SIG-M5 treated with dmso at 0.1 percent for 504 hours (cell line): ENCODE measurements around the gene CD58.

Experiments
- DNase-seq: peaks from one replicate; lab custom pipeline; 2025; ENCODE audit not compliant: unreplicated experiment; lab: John Stamatoyannopoulos, UW

The CD58 gene

GRCh38 chr1:116514708-116515525, 55.9 kb downstream of the CD58 start:
- DNase-seq: peak; percentile 97

- DNase-seq: no peak
These were observed 56.9 kb downstream of the CD58 start for GRCh38 chr1:116513956-116514355.

- no peak for DNase-seq
These were observed 59.3 kb downstream of the CD58 start for GRCh38 chr1:116511459-116512019.

DNA sequence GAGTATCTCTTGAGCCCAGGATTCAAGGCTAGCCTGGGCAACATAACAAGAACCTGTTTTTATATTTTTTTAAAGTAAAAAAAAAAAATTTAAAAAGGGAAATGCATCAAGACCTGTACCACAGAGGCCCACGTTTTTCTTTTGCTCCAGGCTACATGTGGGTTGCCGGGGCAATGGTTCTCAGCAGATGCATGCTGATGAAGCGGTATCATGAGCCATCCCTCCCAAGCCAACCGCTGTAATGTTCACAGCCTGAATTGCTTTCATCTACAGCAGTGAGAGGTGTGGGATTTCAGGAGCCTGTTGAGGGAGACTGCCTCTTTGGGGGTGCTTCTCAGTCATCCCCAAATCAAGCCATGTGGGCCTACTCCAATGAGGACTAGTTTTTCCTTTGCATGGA, 60.5 kb downstream of the CD58 start:
- DNase-seq: no peak

GRCh38 chr1:116508984-116509980, 61.5 kb downstream of the CD58 start:
- peak; percentile 90 for DNase-seq

- no peak for DNase-seq
These were observed 62.5 kb downstream of the CD58 start for GRCh38 chr1:116508085-116508983.

DNA sequence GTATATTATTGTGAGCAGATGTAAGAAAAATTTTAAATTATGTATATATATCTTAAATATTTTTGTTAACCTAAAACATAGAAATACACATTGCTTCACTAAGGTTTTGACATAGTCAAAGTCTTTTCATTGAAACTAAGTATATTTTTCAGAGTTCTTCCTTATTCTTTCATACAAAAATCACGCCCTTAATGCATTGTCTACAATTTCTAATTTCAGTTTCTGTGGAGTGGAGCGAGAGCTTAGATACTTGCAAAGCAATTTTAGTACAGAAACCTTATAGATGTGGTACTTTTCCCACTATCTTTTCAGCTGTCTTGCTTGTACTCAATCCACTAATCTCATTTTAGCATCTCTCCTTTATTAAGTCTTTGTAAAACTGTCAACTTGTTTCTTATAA, 63.2 kb downstream of the CD58 start:
- DNase-seq: no peak

GRCh38 chr1:116506132-116507004, 64.5 kb downstream of the CD58 start:
- no peak for DNase-seq

DNA sequence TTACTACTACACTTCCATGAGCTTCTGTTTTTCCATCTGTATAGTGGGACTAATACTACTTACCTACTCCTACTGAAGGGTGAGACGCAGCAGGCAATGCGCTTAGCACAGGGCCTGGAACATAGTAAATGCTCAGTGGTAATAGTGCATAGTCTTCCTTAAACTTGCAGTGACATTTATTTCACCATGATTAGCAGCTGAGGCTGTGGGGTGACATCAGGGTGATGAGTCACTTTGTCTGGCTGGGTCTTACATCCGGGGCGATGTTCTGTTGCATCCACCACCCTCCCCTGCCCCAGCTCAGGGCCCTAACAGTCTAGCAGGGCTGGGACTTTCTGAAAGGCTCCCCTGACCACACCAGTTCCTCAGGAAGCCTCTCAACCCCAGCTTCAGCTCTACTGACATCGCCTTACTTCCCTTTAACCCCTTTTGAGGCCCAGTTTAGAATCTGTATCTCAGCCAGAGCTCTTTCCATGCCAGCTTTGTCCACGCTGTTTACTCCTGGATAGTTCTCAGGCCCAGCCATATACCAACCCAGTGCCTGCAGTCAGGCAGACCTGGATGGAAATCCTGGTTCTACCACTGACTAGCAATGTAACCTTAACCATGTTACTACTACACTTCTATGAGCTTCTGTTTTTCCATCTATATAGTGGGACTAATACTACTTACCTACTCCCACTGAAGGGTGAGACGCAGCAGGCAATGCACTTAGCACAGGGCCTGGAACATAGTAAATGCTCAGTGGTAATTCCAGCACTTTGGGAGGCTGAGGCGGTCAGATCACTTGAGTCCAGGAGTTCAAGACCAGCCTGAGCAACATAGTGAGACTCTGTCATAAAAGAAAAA, 66.3 kb downstream of the CD58 start:
- DNase-seq: peak; percentile 95

- DNase-seq: peak; percentile 35
These were observed 67.1 kb downstream of the CD58 start for GRCh38 chr1:116503546-116504307.

GRCh38 chr1:116502671-116503314, 68.0 kb downstream of the CD58 start:
- no peak for DNase-seq

DNA sequence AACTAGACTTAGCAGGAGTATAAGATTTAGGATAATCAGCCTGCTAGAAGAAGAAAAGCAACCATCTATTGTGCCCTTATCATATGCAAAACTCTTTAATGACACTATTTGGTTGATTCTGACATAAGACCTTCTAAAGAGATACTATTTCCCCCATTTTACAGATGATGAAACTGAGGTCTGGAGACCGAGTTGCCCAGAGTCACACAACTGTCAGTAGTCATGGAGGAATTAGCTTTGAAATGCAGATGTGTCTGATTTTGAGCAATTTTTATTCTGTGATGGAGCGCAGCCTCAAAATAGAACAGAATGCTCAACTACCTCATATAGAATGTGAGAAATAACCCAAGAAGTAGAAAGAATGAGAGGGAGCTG, 69.0 kb downstream of the CD58 start:
- DNase-seq: no peak

GRCh38 chr1:116501125-116501869, 69.5 kb downstream of the CD58 start:
- no peak for DNase-seq

- peak; percentile 77 for DNase-seq
These were observed 71.8 kb downstream of the CD58 start for GRCh38 chr1:116498789-116499628.

GRCh38 chr1:116497656-116498055, 73.2 kb downstream of the CD58 start:
- DNase-seq: no peak

- no peak for DNase-seq
These were observed 73.9 kb downstream of the CD58 start for GRCh38 chr1:116496898-116497297.
